Colon (tissue), 2 donors: Measurements from ENCODE around the gene SHB.

Experiments
- FAIRE-seq: peaks from 2 replicates; lab custom pipeline; 2012; peaks lifted over from hg19 to GRCh38; lab: Jason Lieb, UNC
- donor health status: control.
- donor health status: control.

The SHB gene, protein sequence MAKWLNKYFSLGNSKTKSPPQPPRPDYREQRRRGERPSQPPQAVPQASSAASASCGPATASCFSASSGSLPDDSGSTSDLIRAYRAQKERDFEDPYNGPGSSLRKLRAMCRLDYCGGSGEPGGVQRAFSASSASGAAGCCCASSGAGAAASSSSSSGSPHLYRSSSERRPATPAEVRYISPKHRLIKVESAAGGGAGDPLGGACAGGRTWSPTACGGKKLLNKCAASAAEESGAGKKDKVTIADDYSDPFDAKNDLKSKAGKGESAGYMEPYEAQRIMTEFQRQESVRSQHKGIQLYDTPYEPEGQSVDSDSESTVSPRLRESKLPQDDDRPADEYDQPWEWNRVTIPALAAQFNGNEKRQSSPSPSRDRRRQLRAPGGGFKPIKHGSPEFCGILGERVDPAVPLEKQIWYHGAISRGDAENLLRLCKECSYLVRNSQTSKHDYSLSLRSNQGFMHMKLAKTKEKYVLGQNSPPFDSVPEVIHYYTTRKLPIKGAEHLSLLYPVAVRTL

GRCh38 chr9:38068701-38069628 is at the start of gene SHB:
SHB (minus strand) TSS chr9:38069227; CDS start chr9:38068645, 582 bp downstream.
- no peak for FAIRE-seq

DNA sequence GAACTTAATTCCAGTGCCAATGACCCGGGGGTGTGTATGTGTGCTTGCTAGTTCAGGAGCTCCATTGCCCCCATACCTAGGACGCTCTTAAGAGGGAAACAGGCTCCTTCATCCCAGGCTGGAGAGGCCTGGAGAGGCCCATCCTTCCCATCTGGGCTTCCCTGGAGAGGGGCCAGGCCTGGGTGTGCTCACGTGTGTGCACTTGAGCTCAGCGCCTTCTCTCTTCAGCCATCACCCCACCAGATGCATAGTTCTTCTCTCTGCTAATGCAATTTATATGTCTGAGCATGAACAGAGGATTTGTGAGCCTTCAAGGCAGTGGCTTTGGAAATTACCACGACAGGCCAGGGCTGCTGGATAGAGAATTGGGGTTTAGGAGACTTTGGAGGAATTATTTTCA is 48.6 kb upstream of the SHB start:
- FAIRE-seq: no peak

GRCh38 chr9:38114905-38115304 is 45.9 kb upstream of the SHB start:
- no peak for FAIRE-seq

- no peak for FAIRE-seq
Observed at GRCh38 chr9:38112456-38112855, 43.4 kb upstream of the SHB start.

- no peak for FAIRE-seq
Observed at GRCh38 chr9:38112049-38112448, 43.0 kb upstream of the SHB start.

- no peak for FAIRE-seq
Observed at GRCh38 chr9:38110476-38110875, 41.4 kb upstream of the SHB start.

DNA sequence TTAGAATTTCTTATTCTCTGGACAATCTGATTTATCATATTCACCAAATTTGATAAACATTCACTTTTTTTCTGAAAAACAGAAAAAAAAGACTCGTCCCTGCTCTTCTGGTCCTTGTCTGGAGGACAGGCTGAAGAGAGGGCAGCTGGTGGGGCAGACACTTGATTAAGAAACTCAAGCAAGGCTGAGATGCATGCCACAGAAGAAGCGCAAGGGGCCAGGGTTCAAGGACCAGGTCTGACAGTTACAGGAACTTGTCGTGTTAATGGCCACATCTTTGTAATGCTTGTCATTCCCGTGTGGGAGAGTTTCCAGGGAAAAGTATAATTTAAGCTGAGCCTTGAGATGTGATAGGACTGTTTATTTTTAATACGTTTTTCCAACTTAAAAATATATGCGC is 40.6 kb upstream of the SHB start:
- no peak for FAIRE-seq

GRCh38 chr9:38108326-38108725 is 39.3 kb upstream of the SHB start:
- FAIRE-seq: no peak

GRCh38 chr9:38107811-38108304 is 38.8 kb upstream of the SHB start:
- FAIRE-seq: no peak

- FAIRE-seq: no peak
Observed at GRCh38 chr9:38107405-38107804, 38.4 kb upstream of the SHB start.

DNA sequence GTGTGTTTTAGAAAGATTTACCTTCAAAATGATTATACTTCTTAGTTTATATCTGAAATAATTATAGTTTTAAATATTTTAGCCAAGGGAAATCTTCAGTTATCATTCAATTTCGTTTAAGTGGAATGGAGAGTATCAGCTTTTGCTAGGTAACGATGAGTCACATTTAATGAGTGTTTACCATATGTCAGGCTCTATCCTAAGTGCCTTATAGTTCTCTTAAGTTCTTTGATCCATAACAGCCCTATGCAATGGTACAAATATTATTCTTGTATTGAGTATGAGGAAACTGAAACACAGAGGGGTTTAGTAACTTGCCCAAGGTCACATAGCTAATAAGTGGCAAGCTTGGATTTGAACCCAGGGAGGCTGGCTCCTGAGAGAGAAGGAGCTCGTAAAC is 37.5 kb upstream of the SHB start:
- no peak for FAIRE-seq

- no peak for FAIRE-seq
Observed at GRCh38 chr9:38103340-38103739, 34.3 kb upstream of the SHB start.

GRCh38 chr9:38101423-38101822 is 32.4 kb upstream of the SHB start:
- FAIRE-seq: no peak

DNA sequence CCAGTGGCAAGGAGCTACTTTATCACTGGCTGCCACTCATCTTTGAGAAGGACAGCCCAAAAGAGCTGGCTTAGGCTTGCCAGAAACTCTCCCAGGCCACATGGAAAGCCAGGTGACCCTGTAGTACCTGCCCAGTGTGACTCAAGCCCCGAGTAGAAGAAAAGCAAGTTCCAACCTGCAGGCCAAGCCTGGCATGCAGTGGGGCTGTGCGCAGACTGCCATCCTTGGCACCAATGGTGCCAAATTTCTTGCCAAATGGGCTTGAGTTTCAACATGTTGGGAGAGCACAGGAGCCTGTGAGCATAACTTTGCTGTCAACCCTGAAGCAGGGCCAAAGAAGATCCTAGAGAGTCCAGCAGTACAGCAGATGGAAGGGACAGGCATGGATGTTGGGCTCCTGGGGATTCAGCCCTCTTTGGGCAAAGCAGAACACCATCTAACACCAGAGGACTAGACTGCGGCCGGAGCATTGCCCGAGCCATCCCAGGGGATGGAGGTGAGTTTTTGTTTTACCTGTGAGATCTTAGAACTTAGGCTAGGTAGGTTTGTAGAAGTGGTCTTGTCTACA is 27.3 kb upstream of the SHB start:
- FAIRE-seq: no peak

GRCh38 chr9:38094165-38094564 is 25.1 kb upstream of the SHB start:
- FAIRE-seq: no peak

DNA sequence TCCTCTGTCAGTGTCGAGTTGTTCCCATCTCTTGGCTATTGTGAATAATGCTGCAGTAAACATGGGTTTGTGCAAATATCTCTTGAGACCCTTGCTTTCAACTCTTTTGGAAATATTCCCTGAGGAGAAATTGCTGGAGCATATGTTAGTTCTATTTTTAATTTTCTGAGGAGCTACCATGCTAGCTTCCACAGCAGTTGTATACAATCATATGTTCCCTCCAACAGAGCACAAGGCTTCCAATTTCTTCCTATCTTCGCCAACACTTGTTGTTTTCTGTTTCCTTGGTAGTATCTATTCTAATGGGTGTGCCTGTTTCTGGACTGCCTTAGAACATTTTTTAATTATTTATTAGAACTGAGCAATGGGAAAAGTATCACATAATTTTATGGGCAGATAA is 23.6 kb upstream of the SHB start:
- no peak for FAIRE-seq

- FAIRE-seq: no peak
Observed at GRCh38 chr9:38092200-38092524, 23.1 kb upstream of the SHB start.

GRCh38 chr9:38091310-38092199 is 22.5 kb upstream of the SHB start:
- no peak for FAIRE-seq

- FAIRE-seq: no peak
Observed at GRCh38 chr9:38090170-38090569, 21.1 kb upstream of the SHB start.

DNA sequence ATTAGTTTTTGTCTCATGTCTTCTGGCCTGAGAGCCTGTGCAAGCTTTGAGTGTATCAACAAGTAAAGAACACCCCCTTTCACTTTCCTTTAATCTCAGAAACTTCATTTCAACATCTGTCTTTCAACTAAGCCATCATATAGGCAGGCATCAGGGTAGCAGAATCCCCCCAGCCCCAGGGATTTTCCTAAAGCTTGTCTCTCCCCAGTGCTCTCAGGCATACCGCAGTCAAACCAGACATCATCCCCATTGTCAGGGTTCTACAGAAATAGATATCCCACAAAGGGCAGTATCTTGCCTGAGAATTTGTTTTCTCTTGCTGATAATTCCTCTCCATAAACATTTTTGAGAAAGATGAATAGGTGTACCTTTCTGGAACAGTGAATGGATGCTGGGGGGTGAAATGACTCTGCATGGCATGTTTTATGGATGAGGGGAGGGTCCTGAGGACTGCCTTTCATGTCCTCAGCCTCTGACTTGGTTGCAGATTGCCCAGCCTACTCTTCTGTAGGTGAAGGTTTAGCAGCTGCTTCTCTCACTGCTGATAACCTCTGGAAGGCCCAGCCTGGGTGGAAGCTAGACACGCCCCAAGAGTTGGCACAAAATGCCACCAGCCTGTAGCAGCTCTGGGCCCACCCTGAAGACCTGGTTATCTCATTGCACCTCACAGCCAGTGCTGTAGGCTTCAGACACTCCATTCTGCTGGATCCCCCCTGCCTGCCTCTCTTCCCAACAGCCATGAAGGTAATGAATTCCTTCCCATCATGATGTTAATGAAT is 20.5 kb upstream of the SHB start:
- no peak for FAIRE-seq
